GM21528 (cell line): ENCODE data around the gene SMAP1.

Experiments used
- ATAC-seq: cut with Tn5 transposase; IDR thresholded peaks from one replicate; pipeline ENCODE4 v1.9.1; 2021; ENCODE audit warnings: mild to moderate bottlenecking, moderate library complexity; ENCODE audit not compliant: unreplicated experiment, low FRiP score

SMAP1 gene

GRCh38 chr6:70667711-70668498 lies at the start of gene SMAP1:
Gene SMAP1 (plus strand): TSS chr6:70667883. CDS start chr6:70668024, 141 bp downstream.
- peak; percentile 93 for ATAC-seq

GRCh38 chr6:70620746-70621145 lies 46.9 kb upstream of the SMAP1 start:
- ATAC-seq, result no peak

- ATAC-seq, result no peak
These were observed 45.2 kb upstream of the SMAP1 start for GRCh38 chr6:70622461-70622860.

- no peak for ATAC-seq
These were observed 42.2 kb upstream of the SMAP1 start for GRCh38 chr6:70625436-70625835.

GRCh38 chr6:70627500-70628254 lies 40.0 kb upstream of the SMAP1 start:
- ATAC-seq, result no peak

GRCh38 chr6:70629929-70630328 lies 37.8 kb upstream of the SMAP1 start:
- no peak for ATAC-seq

- ATAC-seq, result no peak
These were observed 33.8 kb upstream of the SMAP1 start for GRCh38 chr6:70633870-70634269.

GRCh38 chr6:70636596-70636995 lies 31.1 kb upstream of the SMAP1 start:
- no peak for ATAC-seq

- no peak for ATAC-seq
These were observed 29.2 kb upstream of the SMAP1 start for GRCh38 chr6:70638468-70638867.

GRCh38 chr6:70651326-70651905 lies 16.3 kb upstream of the SMAP1 start:
- no peak for ATAC-seq

- no peak for ATAC-seq
These were observed 15.5 kb upstream of the SMAP1 start for GRCh38 chr6:70652216-70652615.

GRCh38 chr6:70657706-70658105 lies 10.0 kb upstream of the SMAP1 start:
- no peak for ATAC-seq

- no peak for ATAC-seq
These were observed 3.7 kb upstream of the SMAP1 start for GRCh38 chr6:70663881-70664466.

GRCh38 chr6:70666706-70667105 lies 977 bp upstream of the SMAP1 start:
- no peak for ATAC-seq

GRCh38 chr6:70667256-70667710 lies 400 bp upstream of the SMAP1 start:
- peak; percentile 6 for ATAC-seq

- no peak for ATAC-seq
These were observed 773 bp downstream of the SMAP1 start for GRCh38 chr6:70668499-70668812.

GRCh38 chr6:70669133-70669532 lies 1.4 kb downstream of the SMAP1 start:
- ATAC-seq, result no peak

- ATAC-seq, result no peak
These were observed 4.9 kb downstream of the SMAP1 start for GRCh38 chr6:70672549-70672948.

GRCh38 chr6:70673054-70673453 lies 5.4 kb downstream of the SMAP1 start:
- no peak for ATAC-seq

GRCh38 chr6:70673601-70674000 lies 5.9 kb downstream of the SMAP1 start:
- ATAC-seq, result no peak

- ATAC-seq, result no peak
These were observed 8.1 kb downstream of the SMAP1 start for GRCh38 chr6:70675822-70676221.
